GM23338 (cell line): ENCODE measurements around the gene PTH1R. TPM values are rescaled to one million over a fixed set of nuclear protein-coding genes. Genes with fewer than 3 reads are reported as not detected.

Source experiments
- ATAC-seq: fragments of 200-7000 bp; cut with Tn5 transposase; 3 replicates; pipeline ENCODE4 v1.9.1; 2020
- DNase-seq: peaks from one replicate; pipeline ENCODE4 v3.0.0-alpha.2; 2015; ENCODE audit warnings: low spot score
- H2AFZ ChIP-seq: fragments of 200-600 bp; sonication (generic); 2 replicates; pipeline ENCODE4 v1.8.0; 2016; ENCODE audit warnings: antibody characterized with exemption, mild to moderate bottlenecking, moderate library complexity
- H3F3A ChIP-seq: fragments of 200-600 bp; sonication (generic); replicated peaks from 2 replicates; pipeline ENCODE4 v1.8.0; 2017; ENCODE audit warnings: antibody characterized with exemption, mixed run types, low read depth
- H3K27ac ChIP-seq: fragments of 200-600 bp; sonication (generic); 2 replicates; pipeline ENCODE4 v1.6.1; 2016; ENCODE audit warnings: low read depth
- H3K27me3 ChIP-seq: fragments of 200-600 bp; sonication (generic); 2 replicates; pipeline ENCODE4 v1.8.0; 2016; ENCODE audit warnings: mild to moderate bottlenecking, mixed run types, moderate library complexity; ENCODE audit not compliant: insufficient read depth
- H3K36me3 ChIP-seq: fragments of 200-600 bp; sonication (generic); 2 replicates; pipeline ENCODE4 v1.8.0; 2016; ENCODE audit warnings: mild to moderate bottlenecking; ENCODE audit not compliant: insufficient read depth
- H3K4me1 ChIP-seq: fragments of 200-600 bp; sonication (generic); 2 replicates; pipeline ENCODE4 v1.8.0; 2016; ENCODE audit warnings: mild to moderate bottlenecking, moderate library complexity; ENCODE audit not compliant: insufficient read depth
- H3K4me2 ChIP-seq: fragments of 200-600 bp; sonication (generic); 2 replicates; pipeline ENCODE4 v1.7.1; 2017; ENCODE audit warnings: mixed run types
- H3K4me3 ChIP-seq: fragments of 200-600 bp; sonication (generic); 2 replicates; pipeline ENCODE4 v1.6.1; 2016; ENCODE audit warnings: mixed run types
- H3K79me2 ChIP-seq: fragments of 200-600 bp; sonication (generic); replicated peaks from 2 replicates; pipeline ENCODE4 v1.8.0; 2017; ENCODE audit warnings: mild to moderate bottlenecking; ENCODE audit not compliant: insufficient read depth
- H3K9me2 ChIP-seq: fragments of 200-600 bp; sonication (generic); 2 replicates; pipeline ENCODE4 v1.8.0; 2017; ENCODE audit not compliant: insufficient read depth
- H4K20me1 ChIP-seq: fragments of 200-600 bp; sonication (generic); replicated peaks from 2 replicates; pipeline ENCODE4 v1.8.0; 2017; ENCODE audit warnings: mild to moderate bottlenecking; ENCODE audit not compliant: insufficient read depth
- H3K27ac Mint-ChIP-seq: 2 replicates; pipeline ENCODE4 v1.8.0; 2020; ENCODE audit warnings: inconsistent platforms, mild to moderate bottlenecking, moderate library complexity, mixed read lengths
- H3K27me3 Mint-ChIP-seq: 3 replicates; pipeline ENCODE4 v1.8.0; 2022; ENCODE audit warnings: low read depth, mild to moderate bottlenecking, moderate library complexity, mixed read lengths, inconsistent platforms; ENCODE audit not compliant: insufficient read depth, poor library complexity
- H3K36me3 Mint-ChIP-seq: 3 replicates; pipeline ENCODE4 v1.8.0; 2021; ENCODE audit warnings: low read depth, mild to moderate bottlenecking, inconsistent platforms, moderate library complexity, mixed read lengths
- H3K4me1 Mint-ChIP-seq: 3 replicates; pipeline ENCODE4 v1.8.0; 2020; ENCODE audit warnings: mild to moderate bottlenecking, inconsistent platforms, mixed read lengths
- H3K4me3 Mint-ChIP-seq: 3 replicates; pipeline ENCODE4 v1.8.0; 2021; ENCODE audit warnings: moderate library complexity, mild to moderate bottlenecking, inconsistent platforms, mixed read lengths
- H3K9me3 Mint-ChIP-seq: 3 replicates; pipeline ENCODE4 v1.8.0; 2020; ENCODE audit warnings: moderate library complexity, mild to moderate bottlenecking, inconsistent platforms, mixed read lengths
- CREB1 ChIP-seq: fragments of 250-450 bp; sonication (Bioruptor Pico); IDR thresholded peaks from 2 replicates; pipeline ENCODE4 v1.5.0; 2020; ENCODE audit warnings: low read depth, mild to moderate bottlenecking, moderate library complexity
- EZH2phosphoT487 ChIP-seq: fragments of 200-600 bp; sonication (generic); IDR thresholded peaks from one replicate; pipeline ENCODE4 v1.8.1; 2018; ENCODE audit warnings: antibody characterized with exemption; ENCODE audit not compliant: unreplicated experiment
- JUNB ChIP-seq: IDR thresholded peaks from one replicate; pipeline ENCODE4 v1.6.1; 2016; ENCODE audit warnings: antibody characterized with exemption; ENCODE audit not compliant: unreplicated experiment
- NANOG ChIP-seq: IDR thresholded peaks from 2 replicates; pipeline ENCODE4 v1.6.1; 2016; ENCODE audit warnings: antibody characterized with exemption, borderline replicate concordance
- POLR2AphosphoS5 ChIP-seq: IDR thresholded peaks from 2 replicates; pipeline ENCODE4 v1.6.1; 2016; ENCODE audit warnings: antibody characterized with exemption, low read depth
- STAT1 ChIP-seq: IDR thresholded peaks from one replicate; pipeline ENCODE4 v1.6.1; 2016; ENCODE audit warnings: antibody characterized with exemption; ENCODE audit not compliant: unreplicated experiment
- ZNF114 ChIP-seq: fragments of 250-450 bp; sonication (Bioruptor Pico); IDR thresholded peaks from 2 replicates; pipeline ENCODE4 v1.5.0; 2020; ENCODE audit warnings: mild to moderate bottlenecking, moderate library complexity
- ZNF331 ChIP-seq: fragments of 250-450 bp; sonication (Bioruptor Pico); IDR thresholded peaks from 2 replicates; pipeline ENCODE4 v1.5.0; 2020; ENCODE audit warnings: low read depth, mild to moderate bottlenecking, moderate library complexity
- polyA plus RNA-seq: library from polyadenylated mRNA; unstranded; fragments of >200 nt; fragmentation: Nextera tagmentation; extraction: Ambion mirVana; gene quantifications from 2 replicates; pipeline ENCODE4 v1.2.1, GENCODE V29; 2016
- total RNA-seq: library from RNA; depleted of rRNA; stranded (reverse); fragments of >200 nt; shearing (Covaris generic); gene quantifications from 2 replicates; pipeline ENCODE4 v1.2.3, GENCODE V29; 2014
- TF ChIP-seq, protein P1 (sequence below): IDR thresholded peaks from one replicate; pipeline ENCODE4 v1.6.1; 2018; ENCODE audit warnings: antibody characterized with exemption; ENCODE audit not compliant: unreplicated experiment
- TF ChIP-seq, protein P2 (sequence below): IDR thresholded peaks from 2 replicates; pipeline ENCODE4 v1.6.1; 2016; ENCODE audit warnings: antibody characterized with exemption
- TF ChIP-seq, protein P3 (sequence below), 2 experiments: fragments of 200-600 bp in 1 of 2; sonication (generic) in 1 of 2; conservative IDR thresholded peaks; 2 replicates each; pipeline versions ENCODE4 v1.5.1 to v1.6.1; 2016 to 2017; ENCODE audit warnings: antibody characterized with exemption in 2 of 2, low read depth in 2 of 2, mild to moderate bottlenecking in 2 of 2, moderate library complexity in 1 of 2

PTH1R gene
- total and polyA plus RNA-seq, 2 experiments from 2014 or later, result 1.3 to 1.9 TPM

DNA sequence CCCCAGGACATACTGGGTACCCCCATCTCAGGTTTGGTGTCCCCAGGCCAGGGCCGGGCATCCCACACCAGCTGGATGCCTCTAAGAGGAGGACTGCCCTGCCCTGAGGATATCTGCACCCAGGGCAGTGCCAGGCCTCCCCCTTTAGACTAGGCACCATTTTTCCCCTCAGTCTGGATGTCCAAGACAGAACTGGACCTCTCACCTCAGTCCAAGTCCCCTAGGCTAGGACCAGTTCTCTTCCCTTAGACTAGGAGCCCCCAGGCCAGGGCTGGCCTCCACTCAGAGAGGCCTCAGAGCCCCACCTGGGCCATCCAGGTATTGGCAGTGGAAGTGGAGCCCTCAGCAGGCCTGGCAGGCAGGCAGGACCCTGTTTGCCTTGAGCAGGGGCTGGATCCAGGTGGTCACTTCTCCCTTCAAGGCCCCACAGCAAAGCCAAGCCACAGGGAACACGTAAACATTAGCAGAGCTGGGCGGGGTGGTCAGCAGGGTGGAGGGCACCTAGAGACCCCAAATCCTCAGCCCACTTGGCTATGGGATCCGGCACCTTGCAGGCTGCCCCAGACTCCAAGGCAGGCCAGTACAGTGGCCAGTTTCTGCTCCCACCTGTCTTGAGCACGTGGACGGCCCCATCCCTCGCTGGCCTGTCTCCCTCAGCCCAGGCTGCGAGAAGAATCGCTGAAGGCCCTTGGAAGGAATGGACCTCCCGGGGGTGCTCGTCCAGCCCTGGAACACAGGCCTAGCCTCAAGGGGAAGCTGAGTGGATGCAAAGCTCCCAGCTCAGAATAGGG lies 28.3 kb downstream of the PTH1R start (continued):
- TF ChIP-seq, protein P1, sequence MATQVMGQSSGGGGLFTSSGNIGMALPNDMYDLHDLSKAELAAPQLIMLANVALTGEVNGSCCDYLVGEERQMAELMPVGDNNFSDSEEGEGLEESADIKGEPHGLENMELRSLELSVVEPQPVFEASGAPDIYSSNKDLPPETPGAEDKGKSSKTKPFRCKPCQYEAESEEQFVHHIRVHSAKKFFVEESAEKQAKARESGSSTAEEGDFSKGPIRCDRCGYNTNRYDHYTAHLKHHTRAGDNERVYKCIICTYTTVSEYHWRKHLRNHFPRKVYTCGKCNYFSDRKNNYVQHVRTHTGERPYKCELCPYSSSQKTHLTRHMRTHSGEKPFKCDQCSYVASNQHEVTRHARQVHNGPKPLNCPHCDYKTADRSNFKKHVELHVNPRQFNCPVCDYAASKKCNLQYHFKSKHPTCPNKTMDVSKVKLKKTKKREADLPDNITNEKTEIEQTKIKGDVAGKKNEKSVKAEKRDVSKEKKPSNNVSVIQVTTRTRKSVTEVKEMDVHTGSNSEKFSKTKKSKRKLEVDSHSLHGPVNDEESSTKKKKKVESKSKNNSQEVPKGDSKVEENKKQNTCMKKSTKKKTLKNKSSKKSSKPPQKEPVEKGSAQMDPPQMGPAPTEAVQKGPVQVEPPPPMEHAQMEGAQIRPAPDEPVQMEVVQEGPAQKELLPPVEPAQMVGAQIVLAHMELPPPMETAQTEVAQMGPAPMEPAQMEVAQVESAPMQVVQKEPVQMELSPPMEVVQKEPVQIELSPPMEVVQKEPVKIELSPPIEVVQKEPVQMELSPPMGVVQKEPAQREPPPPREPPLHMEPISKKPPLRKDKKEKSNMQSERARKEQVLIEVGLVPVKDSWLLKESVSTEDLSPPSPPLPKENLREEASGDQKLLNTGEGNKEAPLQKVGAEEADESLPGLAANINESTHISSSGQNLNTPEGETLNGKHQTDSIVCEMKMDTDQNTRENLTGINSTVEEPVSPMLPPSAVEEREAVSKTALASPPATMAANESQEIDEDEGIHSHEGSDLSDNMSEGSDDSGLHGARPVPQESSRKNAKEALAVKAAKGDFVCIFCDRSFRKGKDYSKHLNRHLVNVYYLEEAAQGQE, result no peak

DNA sequence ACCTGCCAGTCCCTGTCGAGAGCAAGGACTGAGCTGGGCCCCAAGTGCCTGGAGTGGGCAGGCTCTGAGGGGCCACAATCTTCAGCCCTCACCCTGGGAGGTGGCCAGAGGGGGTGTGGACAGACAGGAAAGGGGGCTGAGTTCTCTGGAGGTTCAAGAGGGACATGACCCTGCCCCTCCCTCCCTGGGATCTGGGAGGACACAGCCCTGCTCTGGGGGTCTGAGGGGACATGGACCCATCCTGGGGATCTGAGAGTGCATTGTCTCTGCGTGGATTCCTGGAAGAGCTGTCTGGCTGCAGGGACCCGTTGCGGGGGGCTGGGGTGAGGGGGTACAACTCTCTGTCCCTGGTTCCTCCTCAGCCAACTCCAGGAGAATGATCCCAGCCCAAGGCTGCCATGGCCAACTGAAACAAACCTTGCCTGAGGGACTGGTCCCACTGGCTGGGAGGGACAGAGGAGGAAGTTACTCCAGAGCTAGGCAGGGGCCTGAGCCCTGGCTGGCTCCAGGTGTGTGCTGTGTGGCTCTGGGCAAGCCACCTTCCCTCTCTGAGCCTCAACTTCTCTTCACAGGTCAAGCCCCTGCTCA lies 29.0 kb downstream of the PTH1R start:
- H3K79me2 ChIP-seq, result no peaks in the 10 kb centered on the region
- no peaks in the 10 kb centered on the region for H3K27me3 ChIP-seq
- H3K9me2 ChIP-seq, result no peaks in the 10 kb centered on the region
- H2AFZ ChIP-seq, result no peak overlapping the region
- TF ChIP-seq NANOG (no peak), STAT1 (no peak)
- H3K4me3 ChIP-seq, result no peak overlapping the region
- Mint-ChIP-seq H3K4me1 (peaks cover 2% of the 10 kb centered on the region; the same call in 1 of the 3 replicates), H3K9me3 (no peaks in the 10 kb centered on the region), H3K36me3 (no peaks in the 10 kb centered on the region), H3K27ac (no peak overlapping the region), H3K4me3 (no peak overlapping the region), H3K27me3 (peaks cover 9% of the 10 kb centered on the region)
- DNase-seq, result no peak
- H3K4me1 ChIP-seq, result no peaks in the 10 kb centered on the region
- H3K4me2 ChIP-seq, result no peak overlapping the region
- ATAC-seq, result no peak
- H3F3A ChIP-seq, result no peaks in the 10 kb centered on the region
- no peaks in the 10 kb centered on the region for H4K20me1 ChIP-seq
- H3K27ac ChIP-seq, result no peak overlapping the region
- H3K36me3 ChIP-seq, result no peaks in the 10 kb centered on the region

DNA sequence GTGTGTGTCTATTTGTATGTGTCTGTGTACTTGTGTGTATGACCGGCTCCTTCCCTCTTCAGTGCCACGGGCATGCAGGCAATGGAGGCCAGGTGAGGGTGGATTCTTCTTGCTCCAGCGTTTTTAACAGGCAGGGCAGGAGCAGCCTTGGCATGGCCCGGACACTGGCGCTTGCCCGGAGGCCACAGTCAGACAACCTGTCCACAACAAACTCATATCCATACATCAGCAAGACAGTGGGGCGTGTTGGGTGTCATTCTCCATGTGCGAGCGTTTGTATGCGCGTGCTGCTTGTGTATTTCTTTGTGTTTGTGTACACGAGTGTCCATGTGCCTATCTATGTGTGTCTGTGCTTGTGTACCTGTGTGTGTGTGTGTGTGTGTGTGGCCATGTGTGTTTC lies 29.8 kb downstream of the PTH1R start:
- Mint-ChIP-seq H3K4me3 (no peak overlapping the region), H3K27me3 (peaks cover 9% of the 10 kb centered on the region), H3K36me3 (no peaks in the 10 kb centered on the region), H3K9me3 (no peaks in the 10 kb centered on the region), H3K4me1 (peaks cover 2% of the 10 kb centered on the region; the same call in 1 of the 3 replicates), H3K27ac (no peak overlapping the region)
- ATAC-seq (no peak), DNase-seq (no peak)
- no peaks in the 10 kb centered on the region for H4K20me1 ChIP-seq
- no peaks in the 10 kb centered on the region for H3K36me3 ChIP-seq
- no peak overlapping the region for H2AFZ ChIP-seq
- no peaks in the 10 kb centered on the region for H3K9me2 ChIP-seq
- no peak overlapping the region for H3K4me3 ChIP-seq
- H3K4me2 ChIP-seq, result no peak overlapping the region
- no peak overlapping the region for H3K27ac ChIP-seq
- H3K79me2 ChIP-seq, result no peaks in the 10 kb centered on the region
- no peaks in the 10 kb centered on the region for H3K4me1 ChIP-seq
- no peaks in the 10 kb centered on the region for H3K27me3 ChIP-seq
- no peaks in the 10 kb centered on the region for H3F3A ChIP-seq
- TF ChIP-seq, protein P2, sequence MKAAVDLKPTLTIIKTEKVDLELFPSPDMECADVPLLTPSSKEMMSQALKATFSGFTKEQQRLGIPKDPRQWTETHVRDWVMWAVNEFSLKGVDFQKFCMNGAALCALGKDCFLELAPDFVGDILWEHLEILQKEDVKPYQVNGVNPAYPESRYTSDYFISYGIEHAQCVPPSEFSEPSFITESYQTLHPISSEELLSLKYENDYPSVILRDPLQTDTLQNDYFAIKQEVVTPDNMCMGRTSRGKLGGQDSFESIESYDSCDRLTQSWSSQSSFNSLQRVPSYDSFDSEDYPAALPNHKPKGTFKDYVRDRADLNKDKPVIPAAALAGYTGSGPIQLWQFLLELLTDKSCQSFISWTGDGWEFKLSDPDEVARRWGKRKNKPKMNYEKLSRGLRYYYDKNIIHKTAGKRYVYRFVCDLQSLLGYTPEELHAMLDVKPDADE, result no peak
- TF ChIP-seq ZNF331 (CRISPR knock-in tag) (no peak), STAT1 (no peak), CREB1 (CRISPR knock-in tag) (no peak), NANOG (no peak), POLR2AphosphoS5 (no peak), JUNB (no peak), ZNF114 (no peak), EZH2phosphoT487 (no peak)
- TF ChIP-seq, protein P1, result no peak
- TF ChIP-seq, protein P3, sequence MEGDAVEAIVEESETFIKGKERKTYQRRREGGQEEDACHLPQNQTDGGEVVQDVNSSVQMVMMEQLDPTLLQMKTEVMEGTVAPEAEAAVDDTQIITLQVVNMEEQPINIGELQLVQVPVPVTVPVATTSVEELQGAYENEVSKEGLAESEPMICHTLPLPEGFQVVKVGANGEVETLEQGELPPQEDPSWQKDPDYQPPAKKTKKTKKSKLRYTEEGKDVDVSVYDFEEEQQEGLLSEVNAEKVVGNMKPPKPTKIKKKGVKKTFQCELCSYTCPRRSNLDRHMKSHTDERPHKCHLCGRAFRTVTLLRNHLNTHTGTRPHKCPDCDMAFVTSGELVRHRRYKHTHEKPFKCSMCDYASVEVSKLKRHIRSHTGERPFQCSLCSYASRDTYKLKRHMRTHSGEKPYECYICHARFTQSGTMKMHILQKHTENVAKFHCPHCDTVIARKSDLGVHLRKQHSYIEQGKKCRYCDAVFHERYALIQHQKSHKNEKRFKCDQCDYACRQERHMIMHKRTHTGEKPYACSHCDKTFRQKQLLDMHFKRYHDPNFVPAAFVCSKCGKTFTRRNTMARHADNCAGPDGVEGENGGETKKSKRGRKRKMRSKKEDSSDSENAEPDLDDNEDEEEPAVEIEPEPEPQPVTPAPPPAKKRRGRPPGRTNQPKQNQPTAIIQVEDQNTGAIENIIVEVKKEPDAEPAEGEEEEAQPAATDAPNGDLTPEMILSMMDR (conservative IDR thresholded peaks at IDR 0.05; ENCODE audit: low read depth in 2 of 2), result no peak
